NCI-H524 (cell line): ENCODE results near the gene REXO5.

ENCODE experiments used
- DNase-seq, 2 experiments: peaks; one replicate each; lab custom pipeline; 2025; lab: John Stamatoyannopoulos, UW

The REXO5 gene

DNA sequence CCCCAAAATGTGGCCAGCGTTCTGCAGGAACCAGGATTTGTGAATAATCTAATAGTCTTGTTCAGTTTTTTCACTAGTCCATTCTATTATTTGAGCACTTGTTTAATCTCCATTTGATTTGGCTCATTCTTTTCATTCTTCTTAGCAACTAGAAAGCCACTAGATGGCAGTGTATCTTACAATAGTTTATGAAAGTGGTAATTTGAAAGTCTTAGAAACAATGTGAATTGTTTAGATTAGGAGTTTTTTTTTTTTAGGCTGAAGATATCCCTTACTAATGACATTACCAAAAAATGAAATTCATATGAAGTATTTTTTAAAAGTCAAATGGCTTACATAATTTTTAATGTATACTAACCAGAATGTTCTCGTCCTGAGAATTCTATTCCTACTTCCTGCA, 6.7 kb upstream of the REXO5 start:
- peak in 1 of 2 experiments; percentile 2 for DNase-seq

GRCh38 chr16:20801278-20801677, 5.0 kb upstream of the REXO5 start:
- no peak for DNase-seq

- DNase-seq: no peak
Observed at GRCh38 chr16:20803192-20803560, 3.2 kb upstream of the REXO5 start.

DNA sequence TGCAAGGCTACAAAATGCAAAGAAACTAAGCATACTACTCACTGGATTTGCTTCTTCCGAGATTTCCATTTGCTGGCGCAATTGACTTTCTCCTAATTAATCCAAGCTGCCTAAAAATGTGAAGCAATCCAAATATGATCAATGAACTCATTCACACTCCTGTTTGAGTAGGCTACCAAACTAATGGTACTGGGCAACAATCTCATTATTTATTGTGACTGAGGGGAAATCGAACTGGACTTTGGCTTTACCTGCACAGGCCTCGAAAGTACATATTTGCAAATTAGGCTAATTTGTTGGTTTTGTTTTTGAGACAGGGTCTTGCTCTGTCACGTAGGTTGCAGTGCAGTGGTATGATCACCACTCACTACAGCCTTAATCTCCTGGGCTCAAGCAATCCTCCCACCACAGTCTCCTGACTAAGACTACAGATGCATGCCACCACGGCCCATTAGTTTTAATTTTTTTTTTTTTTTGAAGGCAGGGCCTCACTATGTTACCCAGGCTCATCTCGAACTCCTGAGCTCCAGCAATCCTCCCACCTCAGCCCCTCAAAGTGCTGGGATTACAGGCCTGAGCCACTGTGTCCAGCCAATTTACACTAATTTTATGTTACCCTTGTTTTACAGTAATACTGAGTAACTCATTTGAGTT, 2.6 kb upstream of the REXO5 start:
- DNase-seq: no peak

DNA sequence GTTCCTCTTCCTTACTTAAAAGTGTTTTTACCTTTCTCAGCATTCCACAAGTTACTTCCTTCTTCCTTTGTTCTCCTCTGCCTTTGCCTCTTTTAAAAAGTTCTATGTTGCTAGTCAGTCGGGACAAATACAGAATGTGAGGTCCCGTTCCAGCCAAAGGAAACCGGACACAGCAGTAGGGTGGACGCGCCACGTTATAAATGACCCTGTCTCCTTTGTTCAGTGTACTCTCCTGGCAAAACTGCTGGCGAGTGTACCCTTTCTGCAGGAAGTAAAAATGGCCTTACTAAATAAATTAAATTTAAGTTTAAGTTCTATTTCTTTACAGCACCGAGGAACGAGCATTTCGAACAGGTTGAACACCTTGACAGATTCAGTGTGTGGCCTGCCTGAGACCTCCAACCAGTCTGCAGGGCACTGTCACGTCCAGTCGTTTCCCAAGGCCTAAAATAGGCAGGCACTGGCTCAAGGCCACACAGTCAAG, 601 bp upstream of the REXO5 start:
- DNase-seq: peak in 1 of 2 experiments; percentile 54

- no peak for DNase-seq
Observed at GRCh38 chr16:20807862-20808261, 1.5 kb downstream of the REXO5 start.

GRCh38 chr16:20811889-20812439, 5.6 kb downstream of the REXO5 start:
- no peak for DNase-seq

GRCh38 chr16:20812510-20812909, 6.2 kb downstream of the REXO5 start:
- no peak for DNase-seq

GRCh38 chr16:20814784-20815183, 8.5 kb downstream of the REXO5 start:
- no peak for DNase-seq

GRCh38 chr16:20818929-20819585, 12.7 kb downstream of the REXO5 start:
- no peak for DNase-seq

- no peak for DNase-seq
Observed at GRCh38 chr16:20821682-20822081, 15.4 kb downstream of the REXO5 start.

- DNase-seq: no peak
Observed at GRCh38 chr16:20822521-20823325, 16.4 kb downstream of the REXO5 start.

- no peak for DNase-seq
Observed at GRCh38 chr16:20826039-20826566, 19.8 kb downstream of the REXO5 start.

GRCh38 chr16:20829536-20829935, 23.2 kb downstream of the REXO5 start:
- DNase-seq: no peak

DNA sequence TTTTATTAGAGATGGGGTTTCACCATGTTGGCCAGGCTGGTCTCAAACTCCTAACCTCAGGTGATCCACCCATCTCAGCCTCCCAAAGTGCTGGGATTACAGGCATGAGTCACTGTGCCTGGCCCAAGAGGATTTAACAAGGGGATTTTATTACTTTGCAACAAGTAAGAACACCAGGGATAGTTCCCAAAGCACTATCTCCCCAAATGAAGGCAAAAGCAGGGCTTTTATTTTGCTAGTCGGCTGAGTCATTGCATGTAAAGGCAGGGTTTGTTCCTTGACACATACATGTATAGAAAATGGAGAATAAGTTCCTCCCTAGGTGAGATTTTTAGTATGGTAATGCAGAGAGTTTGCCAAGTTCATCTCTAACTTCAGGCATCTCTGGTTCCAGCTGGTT, 24.0 kb downstream of the REXO5 start:
- no peak for DNase-seq

- no peak for DNase-seq
Observed at GRCh38 chr16:20833086-20833485, 26.8 kb downstream of the REXO5 start.

GRCh38 chr16:20838240-20838639, 31.9 kb downstream of the REXO5 start:
- DNase-seq: no peak

DNA sequence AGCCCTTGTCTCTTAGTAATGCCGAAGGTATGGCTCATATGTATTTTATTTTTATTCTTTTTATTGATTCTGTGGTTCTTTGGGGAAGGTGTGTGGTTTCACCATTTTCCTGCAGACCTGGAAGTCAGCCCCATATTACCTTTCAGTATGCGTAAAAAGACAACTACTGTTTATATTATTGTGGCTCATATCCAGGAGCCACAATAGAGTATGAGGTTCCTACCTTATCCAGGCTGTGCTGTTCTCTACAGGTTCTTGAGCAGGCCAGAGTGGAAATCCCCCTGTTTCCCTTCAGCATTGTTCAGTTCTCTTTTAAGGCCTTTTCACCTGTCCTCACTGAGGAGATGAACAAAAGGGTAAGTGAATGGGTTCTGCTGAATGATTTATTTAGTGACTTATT, 33.2 kb downstream of the REXO5 start:
- no peak for DNase-seq

GRCh38 chr16:20844054-20844453, 37.7 kb downstream of the REXO5 start:
- DNase-seq: no peak

DNA sequence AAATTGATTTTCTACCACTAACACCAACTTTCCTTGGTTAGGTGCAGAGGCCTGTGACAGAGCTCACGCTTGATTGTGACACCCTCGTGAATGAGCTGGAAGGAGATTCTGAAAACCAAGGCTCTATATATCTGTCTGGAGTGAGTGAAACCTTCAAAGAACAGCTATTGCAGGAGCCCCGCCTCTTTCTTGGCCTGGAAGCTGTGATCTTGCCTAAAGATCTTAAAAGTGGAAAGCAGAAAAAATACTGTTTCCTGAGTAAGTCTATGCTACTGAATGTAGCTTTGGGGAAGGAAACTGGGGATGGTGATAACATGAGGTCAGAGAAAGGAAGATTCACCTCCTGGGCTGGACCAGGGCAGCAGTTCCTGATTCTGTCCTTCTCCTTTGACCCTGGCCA, 38.3 kb downstream of the REXO5 start:
- no peak for DNase-seq

DNA sequence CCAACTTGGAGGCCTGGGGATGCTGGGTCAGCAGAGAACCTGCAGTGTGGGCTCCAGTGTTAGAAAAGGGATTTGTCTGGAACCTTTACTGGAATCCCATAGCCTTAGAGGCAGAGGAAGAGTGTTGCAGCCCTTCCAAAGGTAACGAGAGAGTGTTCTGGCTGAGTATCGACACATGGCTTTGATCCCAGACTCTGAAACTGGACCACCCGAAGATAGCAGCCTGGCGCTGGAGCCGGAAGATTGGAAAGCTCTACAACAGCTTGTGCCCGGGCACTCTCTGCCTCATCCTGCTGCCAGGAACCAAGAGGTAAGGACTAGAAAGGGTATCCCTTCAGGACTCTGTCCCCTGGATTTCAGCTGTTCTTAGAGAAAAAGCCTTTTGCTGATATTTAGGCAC, 39.7 kb downstream of the REXO5 start:
- no peak for DNase-seq

DNA sequence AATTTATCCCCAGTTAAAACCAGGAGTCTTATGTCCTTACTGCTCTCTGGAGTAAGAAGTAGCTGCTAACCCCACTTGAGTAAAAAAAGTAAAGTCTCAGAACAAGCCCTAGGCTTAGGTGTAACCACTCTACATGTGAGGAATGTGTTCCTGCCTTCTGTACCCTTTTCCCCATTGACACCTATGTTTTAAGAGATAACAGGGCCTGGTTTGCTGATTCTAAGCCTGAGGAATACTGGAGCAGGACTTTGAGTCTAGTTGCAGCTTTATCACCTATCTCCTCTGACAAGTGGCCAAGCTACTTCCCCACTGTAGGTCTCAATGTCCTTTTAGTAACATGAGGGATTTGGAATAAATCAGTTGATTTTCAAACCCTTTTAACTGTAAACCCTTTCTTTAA, 40.2 kb downstream of the REXO5 start:
- DNase-seq: no peak
